A673 (cell line): Measurements from ENCODE around the gene RMI1. TPM values are rescaled to one million over a fixed set of nuclear protein-coding genes. Genes with fewer than 3 reads are reported as not detected.
"Not testable (repeated sequence)": the region's sequence is repeated elsewhere in the genome, so short reads cannot be mapped to it uniquely, and the experiment has no call there.

ENCODE experiments used
- BruUV-seq: library from RNA; stranded (reverse); fragments of 400-500 nt; replicated peaks from 2 replicates; lab custom pipeline; 2021; lab: Mats Ljungman, UMichigan
- CTCF ChIA-PET: fragments of 300-600 bp; sonication (Branson Sonifier 250); formaldehyde crosslinking; loops from one replicate; lab custom pipeline; 2022; ENCODE audit warnings: antibody characterized with exemption; lab: Charles Lee
- POLR2A ChIA-PET: fragments of 300-600 bp; sonication (Branson Sonifier 250); formaldehyde crosslinking; loops from one replicate; lab custom pipeline; 2022; ENCODE audit warnings: antibody characterized with exemption; ENCODE audit not compliant: low non-redundant PET; lab: Charles Lee
- DNase-seq: peaks from one replicate; pipeline ENCODE4 v3.0.0-alpha.2; 2015; ENCODE audit warnings: low spot score
- H3K27ac ChIP-seq: fragments of 200-600 bp; sonication (generic); 2 replicates; pipeline ENCODE4 v1.5.1; 2016; ENCODE audit warnings: mixed run types, low read depth, mild to moderate bottlenecking, mixed read lengths, antibody characterized with exemption, low read length; ENCODE audit not compliant: poor library complexity, severe bottlenecking
- H3K27me3 ChIP-seq: fragments of 200-600 bp; sonication (generic); replicated peaks from 2 replicates; pipeline ENCODE4 v1.6.1; 2017; ENCODE audit warnings: mixed run types, low read depth, mild to moderate bottlenecking, mixed read lengths, antibody characterized with exemption, low read length; ENCODE audit not compliant: insufficient read depth, poor library complexity
- H3K36me3 ChIP-seq: fragments of 200-600 bp; sonication (generic); 2 replicates; pipeline ENCODE4 v1.6.1; 2016; ENCODE audit warnings: mixed run types, mild to moderate bottlenecking, mixed read lengths, antibody characterized with exemption, low read length; ENCODE audit not compliant: insufficient read depth, poor library complexity, severe bottlenecking
- H3K4me1 ChIP-seq: fragments of 200-600 bp; sonication (generic); 2 replicates; pipeline ENCODE4 v1.6.1; 2017; ENCODE audit warnings: mixed run types, mild to moderate bottlenecking, mixed read lengths, antibody characterized with exemption, low read length; ENCODE audit not compliant: insufficient read depth, poor library complexity, severe bottlenecking
- H3K4me3 ChIP-seq: fragments of 200-600 bp; sonication (generic); 2 replicates; pipeline ENCODE4 v1.5.1; 2016; ENCODE audit warnings: low read depth, mixed run types, mild to moderate bottlenecking, mixed read lengths, low read length; ENCODE audit not compliant: poor library complexity, severe bottlenecking
- H3K9me3 ChIP-seq: fragments of 200-600 bp; sonication (generic); 2 replicates; pipeline ENCODE4 v1.6.1; 2016; ENCODE audit warnings: mixed run types, low read depth, mild to moderate bottlenecking, mixed read lengths, antibody characterized with exemption, low read length; ENCODE audit not compliant: poor library complexity, severe bottlenecking
- CTCF ChIP-seq: fragments of 300-800, 200-600 bp; sonication (generic); conservative IDR thresholded peaks from 2 replicates; pipeline ENCODE4 v1.5.1; 2017; ENCODE audit warnings: low read depth, mild to moderate bottlenecking, antibody characterized with exemption, low read length, moderate library complexity, mixed read lengths
- EZH2 ChIP-seq: fragments of 200-600 bp; sonication (generic); IDR thresholded peaks from 2 replicates; pipeline ENCODE4 v1.6.1; 2017; ENCODE audit warnings: borderline replicate concordance, low read depth, mild to moderate bottlenecking, mixed read lengths, antibody characterized with exemption, low read length; ENCODE audit not compliant: poor library complexity, severe bottlenecking
- intact Hi-C: fragments of 100-400 bp; cut with micrococcal nuclease; formaldehyde crosslinking; loops from one replicate; pipeline ENCODE4 v1.10.0; 2022; ENCODE audit not compliant: unreplicated experiment
- total RNA-seq: library from RNA; stranded (reverse); gene quantifications from 2 replicates; pipeline ENCODE4 v1.2.3, GENCODE V29; 2021

RMI1 gene
- total RNA-seq, 1 experiment from 2014 or later: 36.4 TPM

- no peak overlapping the region for H3K27ac ChIP-seq
- no peaks in the 10 kb centered on the region for H3K27me3 ChIP-seq
- no peak for TF ChIP-seq EZH2
- TF ChIP-seq CTCF: no peak
- H3K9me3 ChIP-seq: no peaks in the 10 kb centered on the region
- BruUV-seq: no TSS peak
- ChIA-PET POLR2A (no interaction called here), CTCF (no interaction called here)
- no peak overlapping the region for H3K4me3 ChIP-seq
- no peaks in the 10 kb centered on the region for H3K4me1 ChIP-seq
- DNase-seq: no peak
- intact Hi-C loops: no loop called here
- H3K36me3 ChIP-seq: no peaks in the 10 kb centered on the region
Measured at GRCh38 chr9:84027201-84027600, 46.6 kb downstream of the RMI1 start.

DNA sequence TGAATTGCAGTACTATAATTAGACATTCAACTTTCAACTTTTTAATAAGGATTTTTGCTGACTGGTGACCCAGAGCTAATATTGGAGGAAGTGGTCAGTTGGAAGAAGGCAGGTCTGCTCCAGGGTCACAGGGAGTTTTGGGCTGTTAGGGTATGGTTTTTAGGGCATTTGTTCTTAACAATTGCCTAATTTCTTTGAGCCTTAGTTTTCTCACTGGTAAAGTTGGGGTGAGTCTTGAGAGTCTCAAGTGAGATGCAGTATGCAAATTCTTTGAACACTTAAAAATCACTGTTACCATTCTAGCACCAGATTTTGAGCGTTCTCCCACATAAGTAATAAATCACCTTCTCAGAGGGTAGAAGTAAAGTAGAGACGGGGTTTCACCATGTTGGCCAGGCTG is 50.9 kb downstream of the RMI1 start:
- H3K4me3 ChIP-seq: no peak overlapping the region
- intact Hi-C loops: no loop called here
- no peak for DNase-seq
- no peaks in the 10 kb centered on the region for H3K27me3 ChIP-seq
- ChIA-PET POLR2A (no interaction called here), CTCF (no interaction called here)
- H3K36me3 ChIP-seq: no peaks in the 10 kb centered on the region
- BruUV-seq: no TSS peak
- no peaks in the 10 kb centered on the region for H3K9me3 ChIP-seq
- no peaks in the 10 kb centered on the region for H3K4me1 ChIP-seq
- TF ChIP-seq CTCF (no peak), EZH2 (no peak)
- no peak overlapping the region for H3K27ac ChIP-seq

- H3K36me3 ChIP-seq, CTCF ChIA-PET, POLR2A ChIA-PET, BruUV-seq, H3K27ac ChIP-seq, H3K4me3 ChIP-seq, intact Hi-C loops, H3K4me1 ChIP-seq, H3K27me3 ChIP-seq, H3K9me3 ChIP-seq, DNase-seq: not testable (repeated sequence)
Measured at GRCh38 chr9:84041857-84042256, 61.3 kb downstream of the RMI1 start.

GRCh38 chr9:84045481-84046097 is 65.0 kb downstream of the RMI1 start:
- no TSS peak for BruUV-seq
- TF ChIP-seq EZH2 (no peak), CTCF (no peak)
- ChIA-PET POLR2A (no interaction called here), CTCF (no interaction called here)
- H3K4me1 ChIP-seq: no peaks in the 10 kb centered on the region
- H3K27ac ChIP-seq: no peak overlapping the region
- DNase-seq: no peak
- H3K9me3 ChIP-seq: no peaks in the 10 kb centered on the region
- intact Hi-C loops: no loop called here
- no peak overlapping the region for H3K4me3 ChIP-seq
- H3K36me3 ChIP-seq: no peaks in the 10 kb centered on the region
- H3K27me3 ChIP-seq: no peaks in the 10 kb centered on the region
